ENCODE data around the gene UBLCP1.
"Not testable (repeated sequence)": the region's sequence is repeated elsewhere in the genome, so short reads cannot be mapped to it uniquely, and the experiment has no call there.

The UBLCP1 gene

DNA sequence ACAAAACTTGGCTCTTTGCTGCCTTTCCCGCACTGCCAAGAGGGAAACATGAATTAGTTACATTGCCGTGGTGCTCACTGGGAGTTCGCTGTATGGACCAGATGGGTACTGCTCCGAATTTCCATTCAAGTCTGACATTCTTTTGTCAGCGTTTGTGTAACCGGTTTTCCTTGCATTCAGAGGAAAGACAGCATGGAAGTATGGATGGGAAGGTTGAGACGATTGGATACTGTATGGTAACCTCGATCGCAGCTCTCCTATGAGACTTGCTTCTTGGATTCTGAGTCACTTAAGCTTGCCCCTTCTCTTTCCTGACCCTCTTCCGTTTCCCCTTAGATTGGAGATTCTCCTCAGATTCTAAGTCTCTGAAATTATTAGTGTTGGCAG, 625 bp upstream of the UBLCP1 start:
- Histone ChIP-seq H3K27ac (replicated peaks; ENCODE audit: low read length) (no peak overlapping the region), H2BK120ac (ENCODE audit: low read depth, low read length) (no peak overlapping the region)

DNA sequence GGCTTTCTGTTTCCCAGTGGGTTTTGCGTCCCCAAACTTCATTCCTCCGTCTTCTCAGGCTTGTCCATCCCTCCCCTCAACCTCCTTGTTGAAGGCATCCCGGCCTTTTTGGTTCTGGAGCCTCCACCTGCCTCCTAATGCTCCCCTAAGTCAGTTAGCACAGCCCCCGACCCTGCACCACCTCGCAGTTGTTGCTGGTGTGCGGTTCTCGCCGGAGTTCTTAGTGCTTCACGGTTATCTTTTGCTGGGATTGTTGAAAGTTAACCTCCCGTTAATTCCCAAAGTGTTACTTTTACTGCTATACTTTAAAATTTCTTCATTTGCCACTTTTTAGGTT, 447 bp downstream of the UBLCP1 start:
- H3K9ac ChIP-seq (ENCODE audit: low read depth, low read length, poor library complexity) = peak overlapping the region; percentile 93
- H3K79me1 ChIP-seq (ENCODE audit: low read depth, low read length) = peaks cover 2% of the 10 kb centered on the region
- H3K4me1 ChIP-seq (ENCODE audit: control insufficient read depth in 2 of 2, insufficient read depth in 1 of 2, low read depth in 1 of 2, low read length in 2 of 2) = peaks cover 6% of the 10 kb centered on the region in 2 donors
- H4K8ac ChIP-seq (ENCODE audit: low read depth, low read length) = no peak overlapping the region
- H3K4ac ChIP-seq (ENCODE audit: low read length) = no peak overlapping the region
- H3K9me3 ChIP-seq (replicated peaks in 1 of 2; ENCODE audit: control insufficient read depth in 2 of 2, insufficient read depth in 1 of 2, low read depth in 1 of 2, low read length in 2 of 2) = peaks cover 0 to 8% of the 10 kb centered on the region in 2 donors
- H2AK5ac ChIP-seq (ENCODE audit: low read depth, low read length) = no peak overlapping the region
- H3K4me3 ChIP-seq (ENCODE audit: low read length in 2 of 2) = peak overlapping the region; percentile 88 to 90
- H3K18ac ChIP-seq (ENCODE audit: low read length) = no peak overlapping the region
- H2BK15ac ChIP-seq (ENCODE audit: low read length) = no peak overlapping the region
- no peak overlapping the region for H3K23ac ChIP-seq (ENCODE audit: low read depth, low read length, poor library complexity)
- peaks cover 2 to 6% of the 10 kb centered on the region in 2 donors for H3K36me3 ChIP-seq (replicated peaks in 1 of 2; ENCODE audit: control insufficient read depth in 2 of 2, insufficient read depth in 2 of 2, low read length in 2 of 2)
- no peaks in the 10 kb centered on the region for H3K27me3 ChIP-seq (ENCODE audit: control insufficient read depth in 3 of 3, insufficient read depth in 3 of 3, low read depth in 1 of 3, low read length in 3 of 3)
- H3K14ac ChIP-seq (ENCODE audit: low read length) = no peak overlapping the region
- H2BK120ac ChIP-seq (ENCODE audit: low read depth, low read length) = no peak overlapping the region
- H2AFZ ChIP-seq (ENCODE audit: low read length) = peak overlapping the region; percentile 95
- no peak overlapping the region for H2BK12ac ChIP-seq (ENCODE audit: low read length)
- H3K27ac ChIP-seq (replicated peaks; ENCODE audit: low read length) = no peak overlapping the region
- H2BK5ac ChIP-seq (ENCODE audit: low read length) = no peak overlapping the region
- H3K4me2 ChIP-seq (ENCODE audit: insufficient read depth, low read length, poor library complexity, severe bottlenecking) = peak overlapping the region; percentile 64
- no peak overlapping the region for H4K91ac ChIP-seq (ENCODE audit: low read depth, low read length, poor library complexity)
- no peak for DNase-seq (ENCODE audit: low spot score)
- no CpG with 5 or more reads among the region's 10 CpGs for WGBS, 2 donors (ENCODE audit: extremely low coverage in 2 of 2, insufficient read length in 2 of 2, insufficient replicate concordance in 1 of 2)

More for the DNA sequence above, 625 bp upstream of the UBLCP1 start:
- WGBS, 2 donors (ENCODE audit: extremely low coverage in 2 of 2, insufficient read length in 2 of 2, insufficient replicate concordance in 1 of 2) = no CpG with 5 or more reads among the region's 10 CpGs
- H3K18ac ChIP-seq (ENCODE audit: low read length) = no peak overlapping the region
- H3K23ac ChIP-seq (ENCODE audit: low read depth, low read length, poor library complexity) = no peak overlapping the region
- no peak overlapping the region for H4K91ac ChIP-seq (ENCODE audit: low read depth, low read length, poor library complexity)
- H3K9ac ChIP-seq (ENCODE audit: low read depth, low read length, poor library complexity) = no peak overlapping the region
- H3K79me1 ChIP-seq (ENCODE audit: low read depth, low read length) = peaks cover 2% of the 10 kb centered on the region
- peak overlapping the region; percentile 72 for H3K4me2 ChIP-seq (ENCODE audit: insufficient read depth, low read length, poor library complexity, severe bottlenecking)
- no peak overlapping the region for H2BK15ac ChIP-seq (ENCODE audit: low read length)
- peak overlapping the region; percentile 95 for H2AFZ ChIP-seq (ENCODE audit: low read length)
- H3K4me1 ChIP-seq (ENCODE audit: control insufficient read depth in 2 of 2, insufficient read depth in 1 of 2, low read depth in 1 of 2, low read length in 2 of 2) = peaks cover 6% of the 10 kb centered on the region in 2 donors
- peaks cover 0 to 2% of the 10 kb centered on the region in 2 donors for H3K36me3 ChIP-seq (replicated peaks in 1 of 2; ENCODE audit: control insufficient read depth in 2 of 2, insufficient read depth in 2 of 2, low read length in 2 of 2)
- H2BK12ac ChIP-seq (ENCODE audit: low read length) = no peak overlapping the region
- H3K9me3 ChIP-seq (replicated peaks in 1 of 2; ENCODE audit: control insufficient read depth in 2 of 2, insufficient read depth in 1 of 2, low read depth in 1 of 2, low read length in 2 of 2) = peaks cover 0 to 8% of the 10 kb centered on the region in 2 donors
- H2AK5ac ChIP-seq (ENCODE audit: low read depth, low read length) = no peak overlapping the region
- no peak overlapping the region for H3K14ac ChIP-seq (ENCODE audit: low read length)
- H3K4ac ChIP-seq (ENCODE audit: low read length) = no peak overlapping the region
- peak overlapping the region; percentile 88 to 90 for H3K4me3 ChIP-seq (ENCODE audit: low read length in 2 of 2)
- H2BK5ac ChIP-seq (ENCODE audit: low read length) = no peak overlapping the region
- peaks cover 0 to 3% (median 0%) of the 10 kb centered on the region in 3 experiments for H3K27me3 ChIP-seq (ENCODE audit: control insufficient read depth in 3 of 3, insufficient read depth in 3 of 3, low read depth in 1 of 3, low read length in 3 of 3)
- H4K8ac ChIP-seq (ENCODE audit: low read depth, low read length) = no peak overlapping the region
- DNase-seq (ENCODE audit: low spot score) = no peak

- H2BK12ac ChIP-seq (ENCODE audit: low read length); H3K23ac ChIP-seq (ENCODE audit: low read depth, low read length, poor library complexity); H3K4me2 ChIP-seq (ENCODE audit: insufficient read depth, low read length, poor library complexity, severe bottlenecking); H3K9ac ChIP-seq (ENCODE audit: low read depth, low read length, poor library complexity); H4K8ac ChIP-seq (ENCODE audit: low read depth, low read length); H3K9me3 ChIP-seq (replicated peaks in 1 of 2; ENCODE audit: control insufficient read depth in 2 of 2, insufficient read depth in 1 of 2, low read depth in 1 of 2, low read length in 2 of 2); H2AK5ac ChIP-seq (ENCODE audit: low read depth, low read length); H3K4me3 ChIP-seq (ENCODE audit: low read length in 2 of 2); H3K27ac ChIP-seq (replicated peaks; ENCODE audit: low read length); H2BK15ac ChIP-seq (ENCODE audit: low read length); H3K27me3 ChIP-seq (ENCODE audit: control insufficient read depth in 3 of 3, insufficient read depth in 3 of 3, low read depth in 1 of 3, low read length in 3 of 3); H3K4ac ChIP-seq (ENCODE audit: low read length); H3K4me1 ChIP-seq (ENCODE audit: control insufficient read depth in 2 of 2, insufficient read depth in 1 of 2, low read depth in 1 of 2, low read length in 2 of 2); H3K79me1 ChIP-seq (ENCODE audit: low read depth, low read length); H2BK120ac ChIP-seq (ENCODE audit: low read depth, low read length); H4K91ac ChIP-seq (ENCODE audit: low read depth, low read length, poor library complexity); H2BK5ac ChIP-seq (ENCODE audit: low read length); H3K18ac ChIP-seq (ENCODE audit: low read length); H3K14ac ChIP-seq (ENCODE audit: low read length); DNase-seq (ENCODE audit: low spot score); H2AFZ ChIP-seq (ENCODE audit: low read length): not testable (repeated sequence)
- no CpG with 5 or more reads among the region's 2 CpGs for WGBS, 2 donors (ENCODE audit: extremely low coverage in 2 of 2, insufficient read length in 2 of 2, insufficient replicate concordance in 1 of 2)
- H3K36me3 ChIP-seq (replicated peaks in 1 of 2; ENCODE audit: control insufficient read depth in 2 of 2, insufficient read depth in 2 of 2, low read length in 2 of 2) = peaks cover 4 to 38% of the 10 kb centered on the region in 2 donors
Measured at GRCh38 chr5:159266764-159267163, 3.7 kb downstream of the UBLCP1 start.

GRCh38 chr5:159269723-159270122, 6.6 kb downstream of the UBLCP1 start:
- no peaks in the 10 kb centered on the region for H3K27me3 ChIP-seq (ENCODE audit: control insufficient read depth in 3 of 3, insufficient read depth in 3 of 3, low read depth in 1 of 3, low read length in 3 of 3)
- no peak overlapping the region for H4K8ac ChIP-seq (ENCODE audit: low read depth, low read length)
- peaks cover 3 to 68% of the 10 kb centered on the region in 2 donors for H3K36me3 ChIP-seq (replicated peaks in 1 of 2; ENCODE audit: control insufficient read depth in 2 of 2, insufficient read depth in 2 of 2, low read length in 2 of 2)
- no peak overlapping the region for H2BK5ac ChIP-seq (ENCODE audit: low read length)
- H3K4ac ChIP-seq (ENCODE audit: low read length) = no peak overlapping the region
- H3K27ac ChIP-seq (replicated peaks; ENCODE audit: low read length) = no peak overlapping the region
- no peak for DNase-seq (ENCODE audit: low spot score)
- H4K91ac ChIP-seq (ENCODE audit: low read depth, low read length, poor library complexity) = no peak overlapping the region
- H3K4me3 ChIP-seq (ENCODE audit: low read length in 2 of 2) = no peak overlapping the region
- H3K9me3 ChIP-seq (replicated peaks in 1 of 2; ENCODE audit: control insufficient read depth in 2 of 2, insufficient read depth in 1 of 2, low read depth in 1 of 2, low read length in 2 of 2) = peaks cover 0 to 8% of the 10 kb centered on the region in 2 donors
- H3K4me1 ChIP-seq (ENCODE audit: control insufficient read depth in 2 of 2, insufficient read depth in 1 of 2, low read depth in 1 of 2, low read length in 2 of 2) = no peaks in the 10 kb centered on the region
- H2BK15ac ChIP-seq (ENCODE audit: low read length) = no peak overlapping the region
- no peak overlapping the region for H2AK5ac ChIP-seq (ENCODE audit: low read depth, low read length)
- H3K18ac ChIP-seq (ENCODE audit: low read length) = no peak overlapping the region
- no CpG with 5 or more reads among the region's 2 CpGs for WGBS, 2 donors (ENCODE audit: extremely low coverage in 2 of 2, insufficient read length in 2 of 2, insufficient replicate concordance in 1 of 2)
- H2AFZ ChIP-seq (ENCODE audit: low read length) = no peak overlapping the region
- no peak overlapping the region for H2BK120ac ChIP-seq (ENCODE audit: low read depth, low read length)
- no peak overlapping the region for H3K9ac ChIP-seq (ENCODE audit: low read depth, low read length, poor library complexity)
- no peak overlapping the region for H3K14ac ChIP-seq (ENCODE audit: low read length)
- no peak overlapping the region for H3K4me2 ChIP-seq (ENCODE audit: insufficient read depth, low read length, poor library complexity, severe bottlenecking)
- no peak overlapping the region for H2BK12ac ChIP-seq (ENCODE audit: low read length)
- H3K79me1 ChIP-seq (ENCODE audit: low read depth, low read length) = no peaks in the 10 kb centered on the region
- H3K23ac ChIP-seq (ENCODE audit: low read depth, low read length, poor library complexity) = no peak overlapping the region

All from neuronal stem cell (in vitro differentiated cells).